Caco-2 (cell line): ENCODE data around the gene RABGEF1. TPM values are rescaled to one million over a fixed set of nuclear protein-coding genes. Genes with fewer than 3 reads are reported as not detected.
"Not testable (repeated sequence)": the region's sequence is repeated elsewhere in the genome, so short reads cannot be mapped to it uniquely, and the experiment has no call there.

Experiments
- BruUV-seq: library from RNA; stranded (reverse); fragments of 400-500 nt; replicated peaks from 2 replicates; lab custom pipeline; 2021; lab: Mats Ljungman, UMichigan
- CTCF ChIA-PET: fragments of 300-600 bp; sonication (Branson Sonifier 250); formaldehyde crosslinking; loops from one replicate; lab custom pipeline; 2022; ENCODE audit warnings: antibody characterized with exemption; lab: Charles Lee
- POLR2A ChIA-PET: fragments of 300-600 bp; sonication (Branson Sonifier 250); formaldehyde crosslinking; loops from one replicate; lab custom pipeline; 2022; ENCODE audit warnings: antibody characterized with exemption; lab: Charles Lee
- DNase-seq, 2 experiments: peaks; one replicate each; pipeline versions ENCODE4 v3.0.0 to v3.0.0-alpha.2; 2020 to 2022
- H3K27me3 ChIP-seq: replicated peaks from 2 replicates; pipeline ENCODE4 v1.6.0; 2011; ENCODE audit warnings: low read length; ENCODE audit not compliant: control insufficient read depth, insufficient read depth
- H3K36me3 ChIP-seq: 2 replicates; pipeline ENCODE4 v1.5.1; 2011; ENCODE audit warnings: low read length; ENCODE audit not compliant: control insufficient read depth, insufficient read depth
- H3K4me1 ChIP-seq: fragments of 250-450 bp; sonication (Bioruptor Pico); 2 replicates; pipeline ENCODE4 v1.5.1; 2020; ENCODE audit warnings: mild to moderate bottlenecking
- H3K4me3 ChIP-seq: 2 replicates; pipeline ENCODE4 v1.5.1; 2011; ENCODE audit warnings: low read depth, mild to moderate bottlenecking, control low read depth, low read length
- H3K9me3 ChIP-seq: fragments of 250-450 bp; sonication (Bioruptor Pico); 2 replicates; pipeline ENCODE4 v1.5.1; 2020; ENCODE audit warnings: mild to moderate bottlenecking, moderate library complexity
- H3K27ac Mint-ChIP-seq: one replicate; pipeline ENCODE4 v1.8.0; 2022; ENCODE audit warnings: mixed read lengths; ENCODE audit not compliant: unreplicated experiment
- H3K27me3 Mint-ChIP-seq: one replicate; pipeline ENCODE4 v1.8.0; 2022; ENCODE audit warnings: mixed read lengths; ENCODE audit not compliant: insufficient read depth, unreplicated experiment
- H3K36me3 Mint-ChIP-seq: one replicate; pipeline ENCODE4 v1.8.0; 2022; ENCODE audit warnings: mild to moderate bottlenecking, mixed read lengths; ENCODE audit not compliant: insufficient read depth, unreplicated experiment
- H3K4me1 Mint-ChIP-seq: one replicate; pipeline ENCODE4 v1.8.0; 2022; ENCODE audit warnings: low read depth, mixed read lengths; ENCODE audit not compliant: unreplicated experiment
- H3K4me3 Mint-ChIP-seq: one replicate; pipeline ENCODE4 v1.8.0; 2022; ENCODE audit warnings: mild to moderate bottlenecking, moderate library complexity, mixed read lengths; ENCODE audit not compliant: unreplicated experiment
- H3K9me3 Mint-ChIP-seq: one replicate; pipeline ENCODE4 v1.8.0; 2022; ENCODE audit warnings: mixed read lengths; ENCODE audit not compliant: unreplicated experiment
- CTCF ChIP-seq, 2 experiments: fragments of 200-600 bp in 1 of 2; IDR thresholded peaks; 1 replicate in 1 of 2; 2 replicates in 1 of 2; pipeline versions ENCODE4 v1.5.1 to v1.8.0; 2011 to 2022; ENCODE audit warnings: antibody characterized with exemption in 1 of 2, control low read depth in 1 of 2, inconsistent platforms in 1 of 2, low read depth in 1 of 2, low read length in 1 of 2, mild to moderate bottlenecking in 1 of 2, moderate library complexity in 1 of 2; ENCODE audit not compliant: insufficient read depth in 1 of 2, severe bottlenecking in 1 of 2, unreplicated experiment in 1 of 2
- intact Hi-C: fragments of 100-400 bp; cut with micrococcal nuclease; formaldehyde crosslinking; loops from one replicate; pipeline ENCODE4 v1.10.0; 2022; ENCODE audit not compliant: unreplicated experiment
- total RNA-seq: library from RNA; stranded (reverse); gene quantifications from 2 replicates; pipeline ENCODE4 v1.2.3, GENCODE V29; 2022

RABGEF1 gene
- total RNA-seq, 1 experiment from 2014 or later = 20.3 TPM

- DNase-seq = no peak
- no peaks in the 10 kb centered on the region for H3K27me3 Mint-ChIP-seq
- peaks cover 6% of the 10 kb centered on the region for H3K4me1 Mint-ChIP-seq
- Histone ChIP-seq H3K36me3 (peaks cover 3% of the 10 kb centered on the region; the same call in 1 of the 2 replicates), H3K9me3 (0 out of 2 replicates have a peak, but pooled peaks cover 3% of the 10 kb centered on the region), H3K4me3 (peak overlapping the region; percentile 100), H3K27me3 (no peaks in the 10 kb centered on the region), H3K4me1 (peaks cover 4% of the 10 kb centered on the region; the same call in 1 of the 2 replicates)
- H3K9me3 Mint-ChIP-seq = peaks cover 21% of the 10 kb centered on the region
- peak overlapping the region; percentile 95 for H3K4me3 Mint-ChIP-seq
- BruUV-seq = no TSS peak
- intact Hi-C loops = no loop called here
- POLR2A ChIA-PET = interaction anchor here (0.6 to 1.6 kb wide), 2 partner anchors 34 to 246 kb away, joined by 6 to 8 read pairs; no protein-coding TSS in a partner anchor
- peaks cover 53% of the 10 kb centered on the region for H3K36me3 Mint-ChIP-seq
- peak overlapping the region; percentile 96 for H3K27ac Mint-ChIP-seq
- TF ChIP-seq CTCF (IDR thresholded peaks at IDR 0.05; ENCODE audit: insufficient read depth in 1 of 2, low read depth in 1 of 2, low read length in 1 of 2, severe bottlenecking in 1 of 2, unreplicated experiment in 1 of 2) = no peak
- CTCF ChIA-PET = no interaction called here
Observed at GRCh38 chr7:66739477-66739876, 1.1 kb upstream of the RABGEF1 start.

- Histone ChIP-seq H3K27me3 (no peaks in the 10 kb centered on the region), H3K4me3 (peak overlapping the region; percentile 100), H3K36me3 (peaks cover 3% of the 10 kb centered on the region; the same call in 1 of the 2 replicates), H3K4me1 (peaks cover 4% of the 10 kb centered on the region; the same call in 1 of the 2 replicates), H3K9me3 (0 out of 2 replicates have a peak, but pooled peaks cover 3% of the 10 kb centered on the region)
- intact Hi-C loops = loop anchor here (5.0 kb wide), 1 partner anchor 183 kb away; no protein-coding TSS in a partner anchor
- ChIA-PET CTCF (no interaction called here), POLR2A (interaction anchor here (0.6 to 1.6 kb wide), 5 partner anchors 35 to 257 kb away, joined by 4 to 10 read pairs (median 6); partner anchors contain the start of gene SBDS)
- TSS peak; percentile 90 for BruUV-seq
- Mint-ChIP-seq H3K27me3 (no peaks in the 10 kb centered on the region), H3K36me3 (peaks cover 53% of the 10 kb centered on the region), H3K4me3 (peak overlapping the region; percentile 95), H3K4me1 (peaks cover 6% of the 10 kb centered on the region), H3K9me3 (peaks cover 21% of the 10 kb centered on the region), H3K27ac (peak overlapping the region; percentile 96)
- no peak for TF ChIP-seq CTCF (IDR thresholded peaks at IDR 0.05; ENCODE audit: insufficient read depth in 1 of 2, low read depth in 1 of 2, low read length in 1 of 2, severe bottlenecking in 1 of 2, unreplicated experiment in 1 of 2)
- no peak for DNase-seq
Observed at GRCh38 chr7:66739953-66740301, 606 bp upstream of the RABGEF1 start.

- H3K27me3 Mint-ChIP-seq, H3K9me3 ChIP-seq, H3K36me3 ChIP-seq, H3K4me1 Mint-ChIP-seq, CTCF ChIA-PET, H3K27me3 ChIP-seq, H3K4me1 ChIP-seq: not testable (repeated sequence)
- TSS peak; percentile 52 for BruUV-seq
- POLR2A ChIA-PET = interaction anchor here (0.9 to 1.6 kb wide), 4 partner anchors 39 to 254 kb away, joined by 4 to 8 read pairs (median 6); partner anchors contain the start of gene SBDS
- H3K36me3 Mint-ChIP-seq = peaks cover 43% of the 10 kb centered on the region
- peaks cover 11% of the 10 kb centered on the region for H3K9me3 Mint-ChIP-seq
- H3K4me3 Mint-ChIP-seq = peak overlapping the region; percentile 95
- H3K4me3 ChIP-seq = peak overlapping the region; percentile 100
- intact Hi-C loops = loop anchor here (5.0 kb wide), 1 partner anchor 184 kb away; no protein-coding TSS in a partner anchor
- TF ChIP-seq CTCF (IDR thresholded peaks at IDR 0.05; ENCODE audit: insufficient read depth in 1 of 2, low read depth in 1 of 2, low read length in 1 of 2, severe bottlenecking in 1 of 2, unreplicated experiment in 1 of 2) = peak in 1 of 2 experiments; percentile 6
- peak overlapping the region; percentile 96 for H3K27ac Mint-ChIP-seq
- DNase-seq = peak; percentile 58 to 67
Observed at GRCh38 chr7:66740980-66741709, 612 bp downstream of the RABGEF1 start.
